HG02623 (cell line): ENCODE measurements around the gene APOA4.
"Not testable (repeated sequence)": the region's sequence is repeated elsewhere in the genome, so short reads cannot be mapped to it uniquely, and the experiment has no call there.

Experiments
- ATAC-seq: cut with Tn5 transposase; IDR thresholded peaks from one replicate; pipeline ENCODE4 v1.9.1; 2021; ENCODE audit warnings: moderate library complexity; ENCODE audit not compliant: unreplicated experiment

Gene APOA4

GRCh38 chr11:116804001-116804400 lies 19.1 kb downstream of the APOA4 start:
- ATAC-seq: no peak

GRCh38 chr11:116801662-116802061 lies 21.4 kb downstream of the APOA4 start:
- ATAC-seq: not testable (repeated sequence)

DNA sequence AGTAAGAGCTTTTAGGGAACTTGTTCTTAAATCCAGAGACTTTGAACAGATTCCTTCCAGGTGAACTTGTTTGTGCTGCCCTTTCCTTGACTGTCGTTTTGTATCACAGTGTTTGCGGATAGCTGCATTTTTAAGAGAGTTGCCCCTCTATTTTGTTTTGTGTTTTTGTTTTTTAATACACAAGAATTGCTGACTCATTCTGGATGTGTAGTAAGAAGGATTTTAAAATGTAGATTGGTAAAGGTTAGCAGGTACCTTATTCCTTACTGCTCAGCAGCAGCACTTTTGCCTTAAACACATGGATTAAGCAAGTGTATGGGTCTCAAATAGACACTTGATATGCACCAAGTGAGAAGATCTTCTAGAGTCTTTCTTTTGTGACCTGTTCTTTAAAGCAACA lies 22.5 kb downstream of the APOA4 start:
- no peak for ATAC-seq

- no peak for ATAC-seq
Observed at GRCh38 chr11:116798368-116798767, 24.7 kb downstream of the APOA4 start.

- no peak for ATAC-seq
Observed at GRCh38 chr11:116797816-116798215, 25.3 kb downstream of the APOA4 start.

DNA sequence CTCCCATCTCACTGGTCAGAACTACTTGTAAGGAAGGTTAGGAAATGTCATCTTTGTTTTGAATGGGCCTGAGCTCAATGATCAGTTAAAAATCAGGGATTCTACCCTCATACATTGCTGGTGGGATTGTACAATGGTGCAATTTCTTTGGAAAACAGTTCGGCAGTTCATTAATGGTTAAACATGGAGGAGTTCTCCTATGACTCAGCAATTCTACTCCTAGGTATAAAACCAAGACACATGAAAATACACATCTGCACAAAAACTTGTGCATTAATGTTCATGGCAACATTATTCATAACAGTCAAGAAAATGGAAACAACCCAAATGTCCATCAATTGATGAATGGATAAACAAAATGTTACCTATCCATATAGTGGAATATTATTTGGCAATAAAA lies 26.6 kb downstream of the APOA4 start:
- ATAC-seq: no peak

DNA sequence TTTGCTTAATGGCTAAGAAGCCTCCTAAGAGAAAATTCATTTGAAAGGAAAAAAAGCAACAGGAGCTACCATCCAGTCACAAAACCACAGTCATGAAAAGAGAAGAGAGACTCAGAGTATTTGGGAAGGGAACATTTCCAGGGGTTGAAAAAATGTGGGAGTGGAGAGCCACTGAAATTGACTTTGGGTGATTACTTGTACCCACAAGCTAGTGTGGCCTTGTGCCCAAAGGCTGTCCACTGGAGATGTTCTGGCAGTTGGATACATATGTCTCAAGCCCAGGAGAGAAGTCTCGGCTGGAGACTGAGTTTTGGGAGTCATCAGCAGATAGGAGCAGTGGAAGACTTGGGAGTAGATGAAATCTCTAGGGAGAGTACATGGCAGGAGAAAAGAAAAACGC lies 28.3 kb downstream of the APOA4 start:
- ATAC-seq: no peak

DNA sequence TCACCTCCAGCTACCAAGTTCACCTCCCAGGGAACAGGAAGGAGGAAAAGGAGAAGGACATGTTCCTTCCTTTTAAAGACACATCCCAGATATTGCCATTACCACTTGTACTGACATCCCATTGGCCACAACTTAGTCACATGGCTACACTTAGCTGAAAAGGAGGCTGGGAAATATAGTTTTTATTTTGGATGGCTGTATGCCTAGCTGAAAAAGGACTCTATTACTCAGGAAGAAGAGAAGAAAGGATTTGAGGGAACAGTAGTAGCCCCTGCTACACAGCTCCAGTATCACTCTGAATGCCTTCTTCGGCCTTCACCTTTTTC lies 29.4 kb downstream of the APOA4 start:
- ATAC-seq: no peak

DNA sequence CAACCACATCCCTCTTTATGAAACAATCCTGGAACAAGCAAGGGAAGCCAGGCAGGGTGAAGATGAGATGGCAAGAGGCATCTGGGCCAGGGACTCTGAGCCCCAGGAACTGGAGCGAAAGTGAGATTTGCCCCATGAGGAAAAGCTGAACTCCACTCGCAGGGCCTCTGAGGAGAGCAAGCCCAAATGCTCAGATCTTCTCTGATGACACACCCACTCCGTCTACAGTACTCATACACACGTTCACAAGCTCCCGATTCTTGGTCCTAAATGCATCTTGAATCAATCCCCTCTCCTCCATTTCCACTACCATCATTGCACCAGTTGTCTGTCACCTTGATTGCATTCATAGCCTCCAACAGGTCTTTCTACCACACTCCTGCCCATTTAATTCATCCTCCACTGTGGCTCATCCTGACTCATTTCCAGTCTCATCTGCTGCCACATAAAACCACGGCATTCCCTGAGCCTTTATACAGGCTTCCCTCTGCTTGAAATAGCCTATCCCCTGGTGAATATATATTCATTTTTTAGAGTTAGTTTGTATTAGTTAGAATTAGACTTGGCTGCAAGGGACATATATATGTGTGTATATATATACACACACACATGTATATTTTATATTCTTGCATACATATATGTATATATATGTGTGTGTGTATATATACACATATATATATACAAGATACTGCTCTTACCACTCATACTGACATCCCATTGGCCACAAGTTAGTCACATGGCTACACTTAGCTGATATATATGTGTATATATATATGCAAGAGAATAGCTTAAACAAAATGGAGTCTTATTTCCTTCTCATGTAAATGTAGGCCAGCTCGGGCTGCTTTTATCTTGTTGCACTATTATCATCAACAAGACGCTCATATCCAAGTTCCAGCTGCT lies 30.0 kb downstream of the APOA4 start:
- no peak for ATAC-seq

DNA sequence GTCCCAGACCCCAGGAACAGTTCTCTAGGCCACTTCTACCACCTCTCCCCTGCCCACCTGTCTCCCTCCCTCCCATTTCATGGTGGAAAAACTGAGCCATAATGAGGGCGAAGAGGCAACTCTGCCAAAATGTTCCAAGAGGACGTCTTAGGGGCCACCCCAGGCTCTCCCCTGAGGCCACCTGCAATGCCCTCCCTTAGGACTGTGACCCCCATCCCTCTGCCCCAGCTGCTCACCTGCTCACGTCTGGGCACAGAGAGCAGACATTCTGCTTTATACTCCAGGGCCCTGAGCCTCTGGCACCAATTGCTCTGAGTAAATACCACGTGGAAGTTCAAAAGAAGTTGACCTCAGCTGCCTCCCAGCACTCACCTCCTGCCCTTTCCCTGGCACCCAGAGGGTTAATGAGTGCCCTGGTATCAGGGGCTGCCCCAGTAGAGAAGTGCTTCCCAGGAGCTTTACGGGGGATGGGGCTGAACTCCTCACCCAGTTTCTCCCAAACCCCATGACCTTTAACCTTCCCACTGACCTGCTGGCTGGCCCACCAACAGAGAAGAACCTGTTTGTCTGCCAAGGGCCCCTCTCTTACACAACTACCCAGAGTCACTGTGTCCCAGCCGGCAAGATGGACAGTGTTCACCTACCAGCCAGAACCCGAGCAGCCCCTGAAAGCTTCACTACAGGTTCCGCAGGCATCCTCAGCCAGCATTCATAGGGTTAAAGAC lies 30.8 kb downstream of the APOA4 start:
- ATAC-seq: no peak

- ATAC-seq: no peak
Observed at GRCh38 chr11:116791813-116792143, 31.3 kb downstream of the APOA4 start, which contains the start of gene APOA5. Gene APOA5, minus strand, starts transcription at chr11:116791879. Its CDS starts 19 bp downstream, at chr11:116791860.

GRCh38 chr11:116791002-116791812 lies 31.9 kb downstream of the APOA4 start:
- no peak for ATAC-seq

GRCh38 chr11:116790167-116791001 lies 32.7 kb downstream of the APOA4 start:
- no peak for ATAC-seq

GRCh38 chr11:116788975-116789374 lies 34.1 kb downstream of the APOA4 start:
- no peak for ATAC-seq

GRCh38 chr11:116788534-116788933 lies 34.6 kb downstream of the APOA4 start:
- no peak for ATAC-seq

DNA sequence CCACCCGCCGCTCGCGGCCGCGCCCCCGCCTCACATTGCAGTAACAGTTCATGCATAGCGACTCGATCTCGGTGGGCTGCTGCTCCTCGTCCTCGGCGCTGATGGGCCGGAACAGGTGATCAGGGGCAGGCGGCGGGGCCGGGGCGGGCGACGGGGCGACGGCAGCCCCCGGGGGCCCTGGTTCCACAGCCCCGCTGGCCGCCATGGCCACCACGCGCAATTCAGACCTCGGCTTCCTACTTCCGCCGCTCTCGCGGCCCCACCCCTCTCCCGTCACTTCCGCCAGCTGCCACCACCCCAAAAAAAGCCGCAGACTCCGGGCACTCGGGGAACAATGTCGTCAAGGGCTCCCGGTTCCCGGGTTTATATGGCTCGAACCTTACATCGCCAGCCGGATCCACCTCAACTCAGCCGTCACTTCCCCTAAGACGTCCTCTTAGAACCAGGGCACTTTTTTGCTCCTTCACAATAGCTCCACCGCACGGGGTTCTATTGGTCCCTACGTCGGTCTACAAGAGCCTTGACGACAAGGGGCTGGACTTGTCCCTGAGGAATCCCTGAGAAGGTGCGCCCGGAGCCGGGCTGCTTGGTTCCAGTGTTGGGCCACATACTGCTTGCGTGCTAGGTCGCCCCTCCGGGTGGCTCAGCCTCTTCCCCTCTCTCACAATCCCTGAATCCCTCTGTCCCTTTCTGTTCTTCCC lies 35.2 kb downstream of the APOA4 start, which contains the start of gene ZPR1:
TSS of gene ZPR1 (minus strand) at position 238 of the 701 bp plus-strand sequence. CDS start at position 205, 33 bp downstream.
- ATAC-seq: peak; percentile 91

GRCh38 chr11:116787436-116787785 lies 35.7 kb downstream of the APOA4 start:
- no peak for ATAC-seq

- ATAC-seq: no peak
Observed at GRCh38 chr11:116786966-116787365, 36.1 kb downstream of the APOA4 start.

- no peak for ATAC-seq
Observed at GRCh38 chr11:116786326-116786725, 36.8 kb downstream of the APOA4 start.

GRCh38 chr11:116782728-116783127 lies 40.4 kb downstream of the APOA4 start:
- ATAC-seq: no peak
